A549 (cell line): ENCODE results near the gene KIF12.

Experiments used
- EP300 ChIP-seq, 2 experiments: fragments of >200 bp; sonication (Bioruptor Twin); formaldehyde crosslinking; IDR thresholded peaks; 2 replicates in 1 of 2; 3 replicates in 1 of 2; pipeline ENCODE4 v1.6.1; 2016 to 2017
- FOSL2 ChIP-seq, 2 experiments: fragments of 450-650 bp in 1 of 2; fragments of >200 bp in 1 of 2; sonication (Bioruptor Twin) in 1 of 2; formaldehyde crosslinking; IDR thresholded peaks; 2 replicates each; pipeline versions ENCODE4 v1.5.0 to v1.6.1; 2016 to 2020; ENCODE audit warnings: mild to moderate bottlenecking in 1 of 2, moderate library complexity in 1 of 2
- MAZ ChIP-seq: fragments of 150-350 bp; IDR thresholded peaks from 2 replicates; pipeline ENCODE4 v1.6.1; 2014; ENCODE audit warnings: antibody characterized with exemption, low read depth, low read length, borderline replicate concordance
- MYC ChIP-seq: IDR thresholded peaks from 2 replicates; pipeline ENCODE4 v1.6.1; 2012; ENCODE audit warnings: mild to moderate bottlenecking, inconsistent platforms, low read length, improper control_type of control experiment, borderline replicate concordance
- RAD21 ChIP-seq, 2 experiments: fragments of >200 bp in 1 of 2; sonication (Bioruptor Twin) in 1 of 2; formaldehyde crosslinking in 1 of 2; IDR thresholded peaks in 1 of 2; conservative IDR thresholded peaks in 1 of 2; 2 replicates in 1 of 2; 3 replicates in 1 of 2; pipeline ENCODE4 v1.6.1; 2012 to 2018; ENCODE audit warnings: inconsistent platforms in 1 of 2
- ZFP36 ChIP-seq: fragments of 450-650 bp; IDR thresholded peaks from 2 replicates; pipeline ENCODE4 v1.6.1; 2014; ENCODE audit warnings: borderline replicate concordance; ENCODE audit not compliant: partially characterized antibody
- TF ChIP-seq, protein P1 (sequence below): fragments of >200 bp; sonication (Bioruptor Twin); formaldehyde crosslinking; IDR thresholded peaks from 3 replicates; pipeline ENCODE4 v1.5.1; 2016
- TF ChIP-seq, protein P2 (sequence below): fragments of 450-650 bp; IDR thresholded peaks from 2 replicates; pipeline ENCODE4 v1.6.1; 2014; ENCODE audit warnings: antibody characterized with exemption
- TF ChIP-seq, protein P3 (sequence below): IDR thresholded peaks from 2 replicates; pipeline ENCODE4 v1.6.1; 2012

DNA sequence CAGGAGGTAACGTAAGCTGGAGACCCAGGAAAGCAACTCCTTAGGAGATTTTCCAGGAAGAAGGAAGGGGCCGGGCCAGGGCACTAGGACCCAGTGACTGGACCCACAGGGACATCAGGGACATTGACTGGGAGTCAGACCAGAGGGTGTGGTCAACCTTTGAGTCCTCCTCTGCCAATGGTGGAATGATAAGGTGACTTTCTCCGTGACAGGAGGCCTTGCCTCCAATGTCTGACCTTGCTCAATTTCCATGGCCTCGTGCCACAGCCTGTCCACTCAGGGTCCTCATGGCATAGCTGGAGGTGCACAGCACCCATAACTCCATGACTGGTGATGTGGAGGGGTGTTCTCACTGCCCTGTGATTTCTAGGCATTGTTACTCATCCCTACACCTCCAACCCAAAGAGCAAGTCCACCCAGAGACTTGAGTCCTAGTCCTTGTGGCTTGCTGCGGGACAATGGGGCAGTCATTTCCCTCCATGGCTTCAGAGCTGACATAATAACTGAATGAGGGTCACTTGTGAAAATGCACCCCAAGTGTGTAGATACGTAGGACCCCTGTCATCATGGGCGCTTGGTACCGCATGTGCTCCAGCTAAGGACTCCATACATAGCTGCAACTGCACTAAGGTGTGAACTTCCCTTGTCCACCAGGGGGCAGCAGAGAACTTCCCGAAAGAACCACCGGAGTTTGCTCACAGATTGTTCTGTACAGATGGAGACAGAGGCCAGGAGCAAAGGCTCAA lies 16.9 kb downstream of the KIF12 start:
- TF ChIP-seq, protein P1, sequence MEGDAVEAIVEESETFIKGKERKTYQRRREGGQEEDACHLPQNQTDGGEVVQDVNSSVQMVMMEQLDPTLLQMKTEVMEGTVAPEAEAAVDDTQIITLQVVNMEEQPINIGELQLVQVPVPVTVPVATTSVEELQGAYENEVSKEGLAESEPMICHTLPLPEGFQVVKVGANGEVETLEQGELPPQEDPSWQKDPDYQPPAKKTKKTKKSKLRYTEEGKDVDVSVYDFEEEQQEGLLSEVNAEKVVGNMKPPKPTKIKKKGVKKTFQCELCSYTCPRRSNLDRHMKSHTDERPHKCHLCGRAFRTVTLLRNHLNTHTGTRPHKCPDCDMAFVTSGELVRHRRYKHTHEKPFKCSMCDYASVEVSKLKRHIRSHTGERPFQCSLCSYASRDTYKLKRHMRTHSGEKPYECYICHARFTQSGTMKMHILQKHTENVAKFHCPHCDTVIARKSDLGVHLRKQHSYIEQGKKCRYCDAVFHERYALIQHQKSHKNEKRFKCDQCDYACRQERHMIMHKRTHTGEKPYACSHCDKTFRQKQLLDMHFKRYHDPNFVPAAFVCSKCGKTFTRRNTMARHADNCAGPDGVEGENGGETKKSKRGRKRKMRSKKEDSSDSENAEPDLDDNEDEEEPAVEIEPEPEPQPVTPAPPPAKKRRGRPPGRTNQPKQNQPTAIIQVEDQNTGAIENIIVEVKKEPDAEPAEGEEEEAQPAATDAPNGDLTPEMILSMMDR: peak; percentile 92
- TF ChIP-seq, protein P2, sequence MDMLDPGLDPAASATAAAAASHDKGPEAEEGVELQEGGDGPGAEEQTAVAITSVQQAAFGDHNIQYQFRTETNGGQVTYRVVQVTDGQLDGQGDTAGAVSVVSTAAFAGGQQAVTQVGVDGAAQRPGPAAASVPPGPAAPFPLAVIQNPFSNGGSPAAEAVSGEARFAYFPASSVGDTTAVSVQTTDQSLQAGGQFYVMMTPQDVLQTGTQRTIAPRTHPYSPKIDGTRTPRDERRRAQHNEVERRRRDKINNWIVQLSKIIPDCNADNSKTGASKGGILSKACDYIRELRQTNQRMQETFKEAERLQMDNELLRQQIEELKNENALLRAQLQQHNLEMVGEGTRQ: no peak
- TF ChIP-seq ZFP36 (no peak), EP300 (IDR thresholded peaks at IDR 0.05) (no peak), MAZ (no peak), MYC (peak; percentile 31; the same call in 1 of the 2 replicates), FOSL2 (IDR thresholded peaks at IDR 0.05) (no peak), FOSL2 (CRISPR knock-in tag; IDR thresholded peaks at IDR 0.05) (no peak), RAD21 (conservative IDR thresholded peaks at IDR 0.05 in 1 of 2, IDR thresholded peaks at IDR 0.05 in 1 of 2) (peak; percentile 93 to 95)
- TF ChIP-seq, protein P3, sequence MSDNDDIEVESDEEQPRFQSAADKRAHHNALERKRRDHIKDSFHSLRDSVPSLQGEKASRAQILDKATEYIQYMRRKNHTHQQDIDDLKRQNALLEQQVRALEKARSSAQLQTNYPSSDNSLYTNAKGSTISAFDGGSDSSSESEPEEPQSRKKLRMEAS: peak; percentile 99
